RWPE2 (cell line): Measurements from ENCODE around the gene ACOX3.
A peak's percentile ranks its signal among the peaks of the same experiment; 100 is the strongest.
"Not testable (repeated sequence)": the region's sequence is repeated elsewhere in the genome, so short reads cannot be mapped to it uniquely, and the experiment has no call there.

Source experiments
- ATAC-seq: fragments of 200-7000 bp; cut with Tn5 transposase; 3 replicates; pipeline ENCODE4 v1.9.1; 2021; ENCODE audit warnings: low read depth
- DNase-seq: peaks from one replicate; pipeline ENCODE4 v3.0.0-alpha.2; 2020; ENCODE audit warnings: low spot score
- H3K27ac ChIP-seq: fragments of 450-650 bp; 2 replicates; pipeline ENCODE4 v1.5.1; 2017; ENCODE audit warnings: mild to moderate bottlenecking; ENCODE audit not compliant: poor library complexity, severe bottlenecking
- H3K27me3 ChIP-seq: fragments of 250-450 bp; sonication (Bioruptor Pico); 2 replicates; pipeline ENCODE4 v1.5.1; 2021; ENCODE audit warnings: mild to moderate bottlenecking, moderate library complexity; ENCODE audit not compliant: insufficient read depth, poor library complexity, severe bottlenecking
- H3K36me3 ChIP-seq: fragments of 250-450 bp; sonication (Bioruptor Pico); 2 replicates; pipeline ENCODE4 v1.5.1; 2020; ENCODE audit warnings: low read depth, mild to moderate bottlenecking, moderate library complexity
- H3K4me1 ChIP-seq: fragments of 250-450 bp; sonication (Bioruptor Pico); 2 replicates; pipeline ENCODE4 v1.5.1; 2021; ENCODE audit warnings: mild to moderate bottlenecking, moderate library complexity; ENCODE audit not compliant: insufficient read depth, poor library complexity, severe bottlenecking
- H3K4me3 ChIP-seq: fragments of 250-450 bp; sonication (Bioruptor Pico); 2 replicates; pipeline ENCODE4 v1.5.1; 2021; ENCODE audit warnings: mild to moderate bottlenecking, moderate library complexity; ENCODE audit not compliant: severe bottlenecking
- H3K9me3 ChIP-seq: fragments of 250-450 bp; sonication (Bioruptor Pico); 2 replicates; pipeline ENCODE4 v1.5.1; 2021; ENCODE audit warnings: mild to moderate bottlenecking, moderate library complexity; ENCODE audit not compliant: severe bottlenecking
- TF ChIP-seq, protein P1 (sequence below): fragments of 450-650 bp; IDR thresholded peaks from one replicate; pipeline ENCODE4 v1.5.1; 2017; ENCODE audit warnings: mild to moderate bottlenecking, moderate library complexity; ENCODE audit not compliant: poor library complexity, severe bottlenecking

Gene ACOX3

GRCh38 chr4:8440492-8441311 lies at the start of gene ACOX3, which contains the start of gene TRMT44:
Gene ACOX3 (minus strand): TSS chr4:8440723. CDS start chr4:8416521, 24,202 bp downstream.
Gene TRMT44 (plus strand): TSS chr4:8440777. CDS start chr4:8440823, 46 bp downstream.
- ATAC-seq (peak; percentile 78), DNase-seq (peak; percentile 85)
- Histone ChIP-seq H3K36me3 (peaks cover 4% of the 10 kb centered on the region; the same call in 1 of the 2 replicates), H3K9me3 (no peaks in the 10 kb centered on the region), H3K27me3 (no peaks in the 10 kb centered on the region), H3K4me1 (peaks cover 44% of the 10 kb centered on the region), H3K4me3 (peak within 1 kb of the TSS; percentile 98), H3K27ac (peak within 1 kb of the TSS; percentile 80)
- TF ChIP-seq, protein P1, sequence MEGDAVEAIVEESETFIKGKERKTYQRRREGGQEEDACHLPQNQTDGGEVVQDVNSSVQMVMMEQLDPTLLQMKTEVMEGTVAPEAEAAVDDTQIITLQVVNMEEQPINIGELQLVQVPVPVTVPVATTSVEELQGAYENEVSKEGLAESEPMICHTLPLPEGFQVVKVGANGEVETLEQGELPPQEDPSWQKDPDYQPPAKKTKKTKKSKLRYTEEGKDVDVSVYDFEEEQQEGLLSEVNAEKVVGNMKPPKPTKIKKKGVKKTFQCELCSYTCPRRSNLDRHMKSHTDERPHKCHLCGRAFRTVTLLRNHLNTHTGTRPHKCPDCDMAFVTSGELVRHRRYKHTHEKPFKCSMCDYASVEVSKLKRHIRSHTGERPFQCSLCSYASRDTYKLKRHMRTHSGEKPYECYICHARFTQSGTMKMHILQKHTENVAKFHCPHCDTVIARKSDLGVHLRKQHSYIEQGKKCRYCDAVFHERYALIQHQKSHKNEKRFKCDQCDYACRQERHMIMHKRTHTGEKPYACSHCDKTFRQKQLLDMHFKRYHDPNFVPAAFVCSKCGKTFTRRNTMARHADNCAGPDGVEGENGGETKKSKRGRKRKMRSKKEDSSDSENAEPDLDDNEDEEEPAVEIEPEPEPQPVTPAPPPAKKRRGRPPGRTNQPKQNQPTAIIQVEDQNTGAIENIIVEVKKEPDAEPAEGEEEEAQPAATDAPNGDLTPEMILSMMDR, result no peak

GRCh38 chr4:8488791-8489369 lies 48.4 kb upstream of the ACOX3 start:
- no peaks in the 10 kb centered on the region for H3K4me1 ChIP-seq
- H3K36me3 ChIP-seq, result no peaks in the 10 kb centered on the region
- TF ChIP-seq, protein P1, result no peak
- H3K9me3 ChIP-seq, result no peaks in the 10 kb centered on the region
- H3K27ac ChIP-seq, result no peak overlapping the region
- no peaks in the 10 kb centered on the region for H3K27me3 ChIP-seq
- no peak overlapping the region for H3K4me3 ChIP-seq
- no peak for DNase-seq
- ATAC-seq, result no peak

DNA sequence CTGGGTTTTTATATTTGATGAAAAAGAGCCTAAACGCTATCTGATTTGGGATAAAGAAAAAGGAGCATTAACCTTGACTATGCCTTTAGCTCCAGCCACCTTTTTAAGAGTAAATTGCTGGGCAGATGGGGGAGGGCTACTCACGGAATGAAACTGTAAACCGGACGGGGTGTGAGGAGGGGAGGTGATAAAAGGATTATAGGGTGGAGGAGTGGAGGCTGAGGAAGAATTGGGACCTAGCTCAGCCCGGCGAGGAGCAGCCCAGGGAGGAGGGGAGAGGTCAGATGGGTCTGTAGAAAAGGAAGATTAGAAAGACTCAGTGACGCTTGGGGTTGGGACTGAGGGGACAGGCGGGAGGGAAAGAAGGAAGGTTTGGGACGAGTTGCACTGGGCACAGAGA lies 46.1 kb upstream of the ACOX3 start:
- not testable (repeated sequence) for ATAC-seq, H3K27me3 ChIP-seq, DNase-seq, H3K27ac ChIP-seq, H3K36me3 ChIP-seq, H3K4me1 ChIP-seq, H3K4me3 ChIP-seq, H3K9me3 ChIP-seq

DNA sequence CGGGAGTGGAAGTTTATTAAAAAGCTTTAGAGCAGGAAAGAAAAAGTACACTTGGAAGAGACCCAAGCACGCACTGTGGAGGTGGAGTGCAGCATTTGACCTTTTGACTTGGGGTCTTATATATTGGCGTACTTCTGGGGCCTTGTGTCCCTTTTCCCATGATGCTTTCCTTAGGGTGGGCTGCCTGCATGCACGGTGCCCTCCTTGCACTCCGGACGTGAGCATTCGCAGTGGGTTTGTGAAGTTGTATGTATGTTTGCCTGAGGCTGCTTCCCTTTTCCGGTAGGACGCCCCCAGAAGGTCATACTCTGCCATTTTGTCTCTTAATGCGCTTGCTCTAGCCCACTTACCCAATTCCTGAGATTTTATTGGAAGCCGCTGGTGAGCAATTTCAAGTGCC lies 39.7 kb upstream of the ACOX3 start:
- DNase-seq, result no peak
- Histone ChIP-seq H3K4me1 (no peaks in the 10 kb centered on the region), H3K27me3 (no peaks in the 10 kb centered on the region), H3K36me3 (no peaks in the 10 kb centered on the region), H3K27ac (no peak overlapping the region), H3K9me3 (no peaks in the 10 kb centered on the region), H3K4me3 (no peak overlapping the region)
- no peak for ATAC-seq
- TF ChIP-seq, protein P1, result no peak

DNA sequence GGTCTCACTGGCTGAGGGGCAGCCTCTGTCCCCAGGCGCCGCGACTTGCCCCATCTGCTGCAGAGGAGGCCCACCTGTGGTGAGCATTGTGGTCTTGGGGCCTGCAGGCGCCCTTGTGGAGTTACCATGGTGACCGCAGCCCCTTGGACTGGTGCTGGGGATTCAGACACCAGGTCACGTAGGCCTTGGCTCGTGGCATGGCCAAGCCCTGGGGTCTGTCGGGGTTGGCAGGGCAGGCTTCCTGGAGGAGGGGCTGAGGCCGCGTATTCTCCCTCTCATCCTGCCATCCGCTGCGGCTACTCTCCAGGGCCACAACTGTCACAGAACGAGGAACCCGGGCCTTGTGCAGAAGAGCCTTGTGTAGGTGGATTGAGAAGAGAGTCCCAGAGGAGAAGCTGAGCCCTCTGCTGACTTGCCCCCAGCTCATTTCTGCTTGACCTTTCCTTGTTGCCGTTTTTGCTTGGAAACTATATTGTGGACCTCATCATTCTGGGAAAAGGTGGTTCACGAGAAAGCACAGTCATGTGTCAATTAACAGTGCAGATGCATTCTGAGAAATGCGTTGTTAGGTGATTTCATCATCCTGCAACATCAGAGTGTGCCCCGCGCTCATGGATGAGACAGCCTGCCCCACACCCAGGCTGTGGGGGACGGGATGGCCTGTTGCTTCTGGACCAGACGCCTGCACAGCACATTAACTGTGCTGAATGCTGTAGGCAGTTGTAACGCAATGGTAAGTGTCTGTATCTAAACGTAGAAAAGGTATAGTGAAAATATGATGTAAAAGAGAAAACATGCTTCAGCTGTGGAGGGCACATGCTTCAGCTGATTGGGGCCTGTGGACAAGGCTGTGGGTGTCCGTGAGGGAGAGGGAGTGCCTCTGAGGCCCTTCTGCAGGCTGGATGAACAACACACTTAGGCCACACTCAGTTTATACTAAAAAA lies 38.5 kb upstream of the ACOX3 start:
- Histone ChIP-seq H3K9me3 (no peaks in the 10 kb centered on the region), H3K4me3 (no peak overlapping the region), H3K27me3 (no peaks in the 10 kb centered on the region), H3K36me3 (no peaks in the 10 kb centered on the region), H3K4me1 (no peaks in the 10 kb centered on the region), H3K27ac (no peak overlapping the region)
- TF ChIP-seq, protein P1, result no peak
- DNase-seq (no peak), ATAC-seq (no peak)
